ENCODE results near the gene SLCO2A1. TPM values are rescaled to one million over a fixed set of nuclear protein-coding genes. Genes with fewer than 3 reads are reported as not detected.
"Not testable (repeated sequence)": the region's sequence is repeated elsewhere in the genome, so short reads cannot be mapped to it uniquely, and the experiment has no call there.

The SLCO2A1 gene
- not detected in 2 replicates for total RNA-seq (2014; rRNA removed; shearing (Covaris generic))

DNA sequence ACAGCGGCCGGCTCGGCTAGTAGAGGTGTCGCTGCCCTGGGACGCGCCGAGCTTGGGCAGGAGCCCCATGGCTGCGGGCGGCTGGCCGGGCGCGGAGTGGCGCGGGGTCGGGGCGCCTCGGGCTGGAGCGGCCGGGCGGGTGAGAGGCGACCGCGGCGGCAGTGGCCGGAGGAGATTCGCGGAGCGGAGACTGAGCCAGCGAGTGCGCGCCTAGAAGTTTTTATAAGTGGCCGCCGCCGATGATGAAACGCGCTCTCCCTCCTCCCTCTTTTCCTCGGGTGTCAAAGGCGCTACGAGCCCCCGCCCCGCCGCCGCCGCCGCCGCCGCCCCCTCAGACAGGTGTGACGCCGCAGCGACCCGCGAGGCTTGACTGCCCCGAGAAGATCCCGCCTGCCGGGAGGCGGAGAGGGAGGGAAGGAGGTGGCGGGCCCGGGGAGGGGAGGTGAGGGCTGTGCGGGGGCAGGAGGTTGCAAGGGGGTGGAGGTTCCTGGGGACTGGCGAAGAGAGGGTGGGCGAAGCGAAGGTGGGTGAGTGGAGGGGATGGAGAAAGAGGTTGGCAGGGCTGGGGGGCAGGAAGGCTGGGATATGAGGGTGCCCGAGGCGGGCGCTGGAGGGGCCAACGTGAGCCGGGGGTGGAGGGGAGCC, at the start of gene SLCO2A1:
Gene SLCO2A1 (minus strand): TSS at position 192 of the 645 bp plus-strand sequence. CDS start 123 bp downstream, at position 69.
- DNase-seq (ENCODE audit: low spot score), result no peak
- in situ Hi-C loops (cut with HindIII; ENCODE audit: low sequenced_read_pairs), result no loop called here

DNA sequence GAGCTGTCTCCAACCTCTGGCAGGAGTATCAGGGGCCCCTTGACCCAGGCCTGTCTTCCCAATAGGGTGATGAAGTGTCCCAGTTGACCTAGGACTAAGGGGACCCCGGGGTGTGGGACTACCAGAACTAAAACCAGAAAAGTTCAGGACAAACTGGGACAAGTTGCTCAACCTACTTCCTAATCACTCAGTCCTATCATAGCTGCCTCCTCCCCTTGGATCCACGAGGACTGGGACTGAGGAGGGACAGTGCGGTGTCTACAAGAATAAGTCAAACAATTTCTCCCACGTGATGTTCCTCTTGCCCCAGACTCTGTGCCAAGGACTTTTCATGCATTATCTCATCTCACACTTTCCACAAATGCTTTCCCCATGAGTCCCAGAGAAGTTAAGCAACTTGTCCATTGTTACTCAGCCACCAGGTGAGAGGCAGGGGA, 49.4 kb upstream of the SLCO2A1 start:
- no peak for DNase-seq (ENCODE audit: low spot score)
- in situ Hi-C loops (cut with HindIII; ENCODE audit: low sequenced_read_pairs), result no loop called here

DNA sequence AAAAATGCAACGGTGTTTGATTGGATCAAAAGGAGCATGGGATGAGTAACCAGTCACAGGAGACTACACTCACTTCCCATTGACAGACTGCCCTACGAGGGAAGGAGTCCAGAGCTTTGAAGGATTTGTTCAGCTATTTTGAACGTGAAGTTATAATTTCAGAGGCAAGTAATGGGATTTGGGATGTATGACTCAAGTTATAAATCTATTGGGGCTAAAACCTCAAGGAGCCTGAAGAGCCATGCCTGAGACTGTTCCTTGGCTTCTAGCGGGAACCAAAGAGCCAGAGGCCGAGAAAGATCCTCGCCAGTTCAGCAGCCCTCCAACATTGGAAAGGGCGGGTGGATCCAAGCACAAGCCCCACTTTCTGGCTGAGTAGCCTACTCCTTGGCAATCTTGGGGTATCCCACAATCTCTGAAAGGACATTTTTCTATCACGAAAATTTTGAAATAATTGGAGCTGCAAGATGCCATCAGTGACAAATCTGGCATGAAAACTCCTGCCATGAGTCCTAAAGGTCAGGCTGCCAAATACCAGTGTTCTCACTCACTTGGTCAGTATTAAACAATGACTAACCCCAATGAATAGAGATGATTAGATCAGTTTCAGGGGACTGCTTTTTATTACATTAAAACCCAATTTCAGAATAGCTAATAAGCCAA, 48.6 kb upstream of the SLCO2A1 start:
- no peak for DNase-seq (ENCODE audit: low spot score)
- in situ Hi-C loops (cut with HindIII; ENCODE audit: low sequenced_read_pairs), result no loop called here

DNA sequence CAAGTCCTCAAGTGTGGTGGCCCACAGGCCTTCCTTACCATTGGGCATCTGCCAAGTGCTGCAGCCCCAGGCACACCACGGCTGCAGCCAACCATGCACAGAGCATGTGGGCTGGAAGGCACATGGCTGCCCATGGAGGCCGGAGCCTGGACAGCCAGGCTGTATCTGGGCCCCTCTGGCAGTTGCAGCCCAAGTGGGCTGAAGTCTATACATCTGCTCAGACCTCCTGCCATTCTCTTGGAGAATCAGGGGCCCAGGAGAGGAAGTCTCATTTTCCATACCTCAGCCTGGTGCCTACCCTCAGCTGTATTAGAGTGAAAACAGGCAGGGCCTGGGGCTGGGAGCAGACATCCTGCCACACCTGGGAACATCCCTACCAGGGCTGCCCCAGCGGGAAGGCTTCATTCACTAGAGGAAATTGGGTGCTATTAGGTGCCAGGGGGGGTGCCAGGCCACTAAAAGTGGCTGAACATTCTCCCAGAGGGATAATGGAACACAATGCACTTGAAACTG, 48.0 kb upstream of the SLCO2A1 start:
- no peak for DNase-seq (ENCODE audit: low spot score)
- in situ Hi-C loops (cut with HindIII; ENCODE audit: low sequenced_read_pairs), result no loop called here

DNA sequence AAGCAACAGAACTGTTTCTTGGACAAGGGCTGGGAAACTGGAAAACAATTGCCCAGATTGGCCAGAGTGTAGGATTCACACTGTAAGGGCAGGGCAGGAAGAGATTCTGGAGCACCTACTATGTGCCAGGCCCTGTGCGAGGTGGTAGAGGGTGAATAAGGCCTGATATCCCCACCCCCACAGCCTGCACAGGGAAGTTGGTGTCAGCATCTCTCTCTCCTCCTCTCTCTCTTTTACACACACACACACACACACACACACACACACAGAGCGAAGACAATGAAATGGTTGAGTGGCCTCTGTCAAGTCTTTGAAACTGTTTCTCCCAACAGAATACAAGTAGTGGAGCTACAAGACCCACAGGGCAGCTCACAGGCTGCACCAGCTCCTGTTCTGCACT, 47.1 kb upstream of the SLCO2A1 start:
- in situ Hi-C loops (cut with HindIII; ENCODE audit: low sequenced_read_pairs), result no loop called here
- DNase-seq (ENCODE audit: low spot score), result no peak

DNA sequence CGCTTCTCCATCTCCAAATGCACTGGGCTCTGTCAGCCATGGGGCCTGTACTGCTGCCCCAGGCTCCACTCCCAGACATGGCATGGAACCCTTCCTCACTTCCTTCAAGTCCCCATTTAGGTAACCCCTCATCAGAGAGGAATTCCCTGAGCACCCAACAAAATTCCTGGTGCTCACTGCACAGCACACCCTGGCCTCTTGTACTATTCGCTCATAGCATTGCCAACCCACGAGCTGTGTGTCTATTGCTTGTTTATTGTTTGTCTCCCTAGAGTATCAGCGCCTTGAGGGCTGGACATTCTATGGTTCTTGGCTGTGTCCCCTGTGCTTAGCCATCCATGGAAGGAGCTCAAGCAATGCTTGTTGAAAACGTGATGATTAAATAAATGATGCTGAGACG, 46.1 kb upstream of the SLCO2A1 start:
- in situ Hi-C loops (cut with HindIII; ENCODE audit: low sequenced_read_pairs), result no loop called here

DNA sequence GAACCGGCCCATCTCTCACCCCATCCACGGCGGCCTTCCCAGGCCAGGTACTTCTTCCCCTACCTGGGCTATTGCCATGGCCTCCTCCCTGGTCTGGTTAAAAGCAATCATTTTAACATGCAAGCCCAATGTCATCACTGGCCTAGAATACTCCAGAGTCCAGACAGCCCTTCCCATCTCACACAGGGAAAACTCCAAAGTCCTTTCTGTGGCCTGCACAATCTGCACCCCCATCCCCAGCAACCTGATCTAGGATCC, 45.8 kb upstream of the SLCO2A1 start:
- in situ Hi-C loops (cut with HindIII; ENCODE audit: low sequenced_read_pairs), result no loop called here
- no peak for DNase-seq (ENCODE audit: low spot score)

More for the DNA sequence above, 46.1 kb upstream of the SLCO2A1 start:
- no peak for DNase-seq (ENCODE audit: low spot score)

DNA sequence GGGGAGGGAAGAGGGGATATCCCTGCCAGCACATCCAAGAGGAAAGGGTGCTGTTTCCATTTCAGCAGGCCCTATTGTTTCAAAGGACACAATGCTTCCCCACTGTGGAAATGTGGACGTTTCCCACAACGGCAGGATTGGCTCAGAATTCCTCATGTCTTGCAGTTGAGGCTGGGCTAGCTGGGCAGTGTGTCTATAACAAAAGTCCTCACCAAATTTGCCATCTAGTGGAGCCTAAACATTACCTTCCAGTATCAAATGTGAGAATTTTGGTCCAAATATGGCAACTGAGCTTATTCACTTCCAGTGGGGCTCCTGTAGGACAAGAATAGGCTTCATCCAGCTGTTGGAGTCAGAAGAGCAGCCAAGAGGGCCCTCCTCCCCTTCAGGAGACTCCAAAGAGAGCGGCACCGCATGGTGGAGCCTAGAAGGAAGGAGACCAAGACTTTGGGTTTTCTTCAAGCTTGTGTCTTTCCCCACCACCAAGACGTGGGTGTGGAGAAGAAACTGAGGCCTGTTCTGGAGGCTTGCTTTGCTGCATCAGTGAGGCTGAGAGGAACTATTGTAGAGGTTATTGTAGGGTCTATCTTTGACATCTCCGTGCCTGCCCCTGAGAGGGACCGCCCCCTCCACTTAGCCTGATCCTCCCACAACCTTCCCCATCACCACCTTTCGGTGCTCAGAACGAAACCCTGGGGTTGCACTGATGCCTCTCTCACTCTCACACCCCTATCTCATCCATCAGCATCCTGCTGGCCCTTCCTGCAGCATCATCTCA, 45.3 kb upstream of the SLCO2A1 start:
- DNase-seq (ENCODE audit: low spot score), result no peak
- in situ Hi-C loops (cut with HindIII; ENCODE audit: low sequenced_read_pairs), result no loop called here

DNA sequence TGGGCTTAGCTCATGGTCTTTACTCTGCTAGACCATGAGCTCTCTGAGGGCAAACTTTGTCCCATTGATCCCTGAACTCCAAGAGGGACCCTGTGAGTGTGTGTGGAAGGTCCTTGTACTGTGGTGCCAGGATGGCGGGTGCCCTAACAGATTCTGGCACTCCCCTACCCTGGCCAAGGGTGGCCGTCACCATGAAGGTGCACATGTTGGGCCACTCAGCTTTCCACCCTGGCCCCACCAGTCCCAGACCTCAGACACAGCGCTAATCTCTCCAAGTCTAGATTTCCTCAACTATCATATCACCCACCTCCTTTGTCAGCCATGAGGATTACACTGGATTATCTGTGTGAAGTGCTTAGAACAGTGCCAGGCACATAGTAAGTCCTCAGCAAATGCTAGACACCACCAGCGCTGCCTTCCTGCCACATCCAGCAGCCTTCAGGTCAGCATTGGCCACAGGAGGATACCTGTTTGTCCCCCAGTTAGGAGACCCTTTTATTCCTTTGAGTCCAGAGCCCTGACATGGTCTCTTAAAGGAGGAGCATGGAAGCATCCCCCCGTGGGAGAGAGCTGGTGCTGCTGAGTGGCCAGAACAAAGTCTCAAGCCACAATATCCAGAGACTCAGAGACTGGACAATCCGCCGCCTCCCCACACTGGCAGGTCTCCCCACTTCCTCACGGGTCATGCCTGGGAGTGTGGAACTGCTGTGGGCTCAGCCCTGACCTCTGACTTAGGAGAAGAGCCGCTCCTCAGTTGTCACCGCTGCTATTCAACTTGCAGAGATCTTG, 44.5 kb upstream of the SLCO2A1 start:
- DNase-seq (ENCODE audit: low spot score), result no peak

DNA sequence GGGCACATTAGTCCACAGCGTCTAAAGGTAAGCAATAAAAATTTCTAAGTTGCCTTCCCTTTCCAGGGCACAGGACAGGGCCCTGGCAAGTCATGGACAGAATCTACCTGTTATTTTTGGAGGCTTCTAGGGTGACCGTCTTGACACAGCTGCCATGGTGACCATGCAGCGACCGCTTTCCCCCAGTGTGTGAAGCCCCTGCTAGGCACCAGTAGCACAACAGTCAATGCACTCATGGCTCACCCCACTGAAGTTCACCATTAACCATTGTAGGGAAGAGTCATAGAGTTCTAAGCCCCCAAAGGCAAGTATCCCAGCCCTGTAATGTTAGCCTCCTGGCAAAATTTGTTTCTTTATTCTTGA, 43.8 kb upstream of the SLCO2A1 start:
- in situ Hi-C loops (cut with HindIII; ENCODE audit: low sequenced_read_pairs), result no loop called here
- DNase-seq (ENCODE audit: low spot score), result no peak

More for the DNA sequence above, 44.5 kb upstream of the SLCO2A1 start:
- in situ Hi-C loops (cut with HindIII; ENCODE audit: low sequenced_read_pairs), result no loop called here

DNA sequence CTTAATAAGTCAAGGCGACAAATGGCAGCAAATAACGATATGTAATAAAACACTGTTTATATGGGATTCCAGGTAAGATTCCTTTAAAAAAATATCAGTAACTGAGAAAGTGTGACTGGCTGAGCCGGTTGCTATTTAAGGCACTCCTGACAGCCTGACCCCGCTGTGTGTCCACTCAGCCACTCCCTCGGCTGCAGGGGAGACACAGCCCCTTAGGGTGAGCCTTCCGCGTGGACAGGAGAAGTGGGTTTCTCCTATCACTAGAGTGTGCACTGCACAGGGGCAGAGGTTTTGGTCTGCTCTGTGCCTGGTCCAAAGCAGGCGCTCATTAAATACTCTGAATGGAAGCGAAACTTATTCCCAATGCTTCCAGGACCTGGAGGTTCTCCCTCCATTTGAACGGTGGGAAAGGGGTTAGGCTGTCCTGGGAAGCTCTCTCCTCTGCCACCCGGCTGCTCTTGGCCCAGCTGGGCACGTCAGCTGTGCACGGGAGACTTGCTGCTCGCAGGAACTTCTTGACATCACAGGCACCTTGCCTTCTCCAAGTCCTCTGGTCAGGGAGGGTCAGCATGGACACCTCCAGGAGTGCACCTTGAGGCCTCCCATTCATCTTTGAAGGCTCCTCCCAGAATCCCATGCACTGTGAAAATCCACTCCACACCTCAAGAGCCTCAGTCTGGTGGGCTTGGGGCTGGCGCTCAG, 43.3 kb upstream of the SLCO2A1 start:
- DNase-seq (ENCODE audit: low spot score), result no peak
- in situ Hi-C loops (cut with HindIII; ENCODE audit: low sequenced_read_pairs), result no loop called here

DNA sequence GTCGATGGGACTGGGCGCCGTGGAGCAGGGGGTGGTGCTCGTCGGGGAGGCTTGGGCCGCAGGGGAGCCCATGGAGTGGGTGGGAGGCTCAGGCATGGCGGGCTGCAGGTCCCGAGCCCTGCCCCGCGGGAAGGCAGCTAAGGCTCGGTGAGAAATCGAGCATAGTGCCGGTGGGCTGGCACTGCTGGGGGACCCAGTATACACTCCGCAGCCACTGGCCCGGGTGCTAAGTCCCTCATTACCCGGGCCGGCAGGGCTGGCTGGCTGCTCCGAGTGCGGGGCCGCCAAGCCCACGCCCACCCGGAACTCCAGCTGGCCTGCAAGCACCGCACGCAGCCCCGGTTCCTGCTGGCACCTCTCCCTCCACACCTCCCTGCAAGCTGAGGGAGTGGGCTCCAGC, 40.6 kb upstream of the SLCO2A1 start:
- in situ Hi-C loops (cut with HindIII; ENCODE audit: low sequenced_read_pairs); DNase-seq (ENCODE audit: low spot score): not testable (repeated sequence)

DNA sequence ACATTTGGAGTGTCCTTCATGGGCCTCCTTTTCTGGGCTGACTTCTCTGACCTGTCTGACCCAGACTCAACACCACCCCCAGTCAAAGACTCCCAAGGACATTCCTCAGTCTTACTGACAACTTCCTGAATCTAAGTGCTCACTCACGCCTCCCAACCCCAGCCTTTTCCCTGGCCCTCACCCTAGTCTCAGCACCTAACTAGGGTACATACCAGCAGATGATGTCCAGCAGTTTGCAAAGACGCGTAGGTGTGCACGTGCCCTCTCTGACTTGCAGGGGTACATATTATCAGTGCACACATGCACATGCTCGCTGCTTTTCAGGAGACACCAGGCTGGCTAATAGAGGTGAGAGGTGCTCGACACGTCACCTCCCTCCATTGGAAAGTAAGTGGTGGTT, 38.7 kb upstream of the SLCO2A1 start:
- in situ Hi-C loops (cut with HindIII; ENCODE audit: low sequenced_read_pairs), result no loop called here
- no peak for DNase-seq (ENCODE audit: low spot score)

DNA sequence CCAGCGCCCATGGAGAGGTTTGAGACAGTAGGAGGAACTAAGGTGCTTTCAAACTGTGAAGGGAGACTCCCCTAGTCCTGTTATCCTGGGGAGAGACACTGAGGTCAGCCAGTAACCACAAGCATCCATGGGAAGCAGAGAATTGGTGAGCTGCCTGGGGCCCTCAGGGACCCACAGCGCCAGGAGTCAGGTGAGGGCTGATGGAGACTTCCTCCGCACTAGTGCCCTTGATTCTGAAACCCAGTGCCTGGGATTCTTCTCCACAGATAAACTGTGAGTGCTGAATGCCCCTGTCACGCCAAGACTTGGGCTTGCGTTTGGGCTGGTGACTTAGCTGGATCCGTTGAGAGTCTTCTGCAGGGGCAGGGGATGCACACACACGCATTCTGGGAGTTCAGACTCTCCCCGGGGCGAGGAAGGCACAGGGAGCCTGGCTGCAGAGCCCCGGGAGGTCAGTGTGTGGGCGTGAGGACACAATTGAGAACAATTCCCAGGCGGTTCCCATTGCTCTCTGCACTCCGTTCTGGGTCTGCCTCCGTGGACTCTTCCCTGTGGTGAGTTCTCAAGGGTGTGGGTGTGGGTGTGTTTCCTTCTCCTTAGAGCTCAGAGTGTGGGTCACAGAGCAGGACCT, 37.9 kb upstream of the SLCO2A1 start:
- in situ Hi-C loops (cut with HindIII; ENCODE audit: low sequenced_read_pairs), result no loop called here
- DNase-seq (ENCODE audit: low spot score), result no peak

DNA sequence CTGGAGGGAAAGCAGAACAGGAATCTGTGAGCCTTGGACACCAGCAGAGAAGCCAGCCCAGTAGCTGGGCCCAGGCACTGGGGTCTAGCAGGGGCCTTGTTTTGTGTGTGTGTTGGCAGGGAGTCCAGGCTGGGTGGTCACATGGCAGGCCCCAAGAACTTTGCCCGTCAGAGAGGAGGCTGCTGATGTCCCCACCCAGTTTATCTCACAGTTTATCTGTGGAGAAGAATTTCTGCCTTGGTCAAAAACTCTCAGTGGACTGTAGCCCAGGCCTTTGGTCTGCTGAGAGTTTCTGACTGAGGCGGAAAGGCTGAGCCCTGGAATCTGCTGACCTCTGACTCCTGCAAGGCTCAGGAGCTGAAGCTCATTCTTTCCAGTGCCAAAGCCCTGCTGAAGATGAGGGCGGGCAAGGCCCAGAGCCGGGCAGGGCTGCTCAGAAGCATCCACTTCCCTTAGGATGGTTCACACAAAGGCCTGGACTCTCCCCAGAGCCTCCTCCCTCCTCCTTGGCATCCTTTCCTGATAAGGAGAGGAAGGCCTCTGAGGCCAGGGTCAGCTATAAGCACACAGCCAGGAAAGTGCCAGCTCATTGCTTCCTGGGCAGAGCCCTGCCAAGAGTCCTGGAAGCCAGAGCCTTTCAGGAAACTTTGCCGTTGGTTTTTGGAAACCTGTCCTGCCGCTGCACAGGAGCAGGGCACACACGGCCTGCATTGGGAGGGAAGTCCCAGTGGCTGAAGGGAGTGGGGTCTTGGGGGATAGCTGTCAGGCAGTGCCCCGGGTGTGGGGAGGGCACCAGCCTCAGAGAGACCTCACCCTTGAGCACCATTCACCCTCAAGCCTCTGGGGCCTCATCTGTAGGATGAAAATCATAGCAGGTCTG, 37.2 kb upstream of the SLCO2A1 start:
- in situ Hi-C loops (cut with HindIII; ENCODE audit: low sequenced_read_pairs), result no loop called here
- no peak for DNase-seq (ENCODE audit: low spot score)

DNA sequence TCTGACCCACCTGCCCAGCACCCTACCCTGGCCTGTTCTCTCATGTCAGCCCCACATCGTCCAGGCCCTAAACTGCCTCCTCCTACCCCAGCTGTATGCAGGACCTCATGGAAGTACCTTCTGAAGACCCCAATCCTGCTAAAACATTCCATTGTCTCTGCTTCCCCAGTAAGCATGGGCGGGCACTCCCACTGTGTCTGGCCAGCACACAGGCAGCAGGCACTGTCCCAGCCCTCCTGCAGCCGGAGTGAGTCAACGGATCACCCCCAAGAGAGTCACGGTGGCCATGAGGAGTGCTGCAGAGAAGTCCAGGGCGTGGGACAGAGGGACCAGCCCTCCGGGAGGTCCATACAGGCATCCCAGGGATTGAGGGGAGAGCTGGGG, 36.4 kb upstream of the SLCO2A1 start:
- no peak for DNase-seq (ENCODE audit: low spot score)
- in situ Hi-C loops (cut with HindIII; ENCODE audit: low sequenced_read_pairs), result no loop called here

DNA sequence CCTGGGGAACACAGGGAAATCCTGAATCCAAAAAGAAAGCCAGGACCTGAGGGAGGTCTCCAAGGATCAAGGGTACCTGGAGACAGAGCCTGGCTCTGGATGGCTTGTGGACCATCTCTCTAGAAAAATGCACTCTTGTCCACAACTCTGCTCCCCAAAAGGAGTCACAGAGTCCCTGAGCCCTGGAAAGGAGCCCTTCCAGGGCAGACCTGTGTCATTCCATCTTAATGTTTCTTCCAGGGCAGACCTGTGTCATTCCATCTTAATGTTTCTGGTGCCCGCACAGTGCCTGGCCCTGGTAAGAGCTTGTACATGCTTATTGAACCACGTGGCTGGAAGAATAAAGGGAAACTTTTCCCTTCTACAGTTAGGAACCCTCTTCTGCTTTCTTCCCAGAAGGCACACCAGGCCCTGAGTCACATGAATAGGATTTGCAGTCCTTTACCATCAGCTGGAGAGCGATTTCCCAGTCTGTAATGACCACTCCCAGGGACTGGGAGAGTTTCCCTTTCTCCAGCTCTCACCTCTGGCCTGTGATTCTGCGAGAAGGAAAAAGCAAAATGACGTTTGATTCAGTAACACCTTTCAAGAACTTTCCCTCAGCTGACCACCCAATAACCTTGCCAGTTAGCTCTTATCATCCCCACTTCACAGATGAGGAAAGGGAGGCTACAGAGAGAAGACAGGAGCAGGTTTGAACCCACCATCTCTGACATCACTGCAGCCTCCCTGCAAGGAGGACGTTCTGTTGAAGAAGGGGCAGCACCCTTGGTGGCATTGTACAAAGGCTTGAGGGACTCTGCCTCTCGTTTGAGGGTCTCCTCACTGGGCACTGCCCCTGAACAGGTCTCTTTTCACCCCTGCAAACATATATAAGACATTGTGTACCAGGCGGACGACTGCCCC, 35.8 kb upstream of the SLCO2A1 start:
- in situ Hi-C loops (cut with HindIII; ENCODE audit: low sequenced_read_pairs), result no loop called here
- DNase-seq (ENCODE audit: low spot score), result no peak

All from G401 (cell line).